NCI-H1105 (cell line): Measurements from ENCODE around the gene LOC101059915.

Experiments
- DNase-seq: peaks from one replicate; lab custom pipeline; 2025; lab: John Stamatoyannopoulos, UW

Gene LOC101059915

GRCh38 chrX:71667328-71668247, at the start of gene LOC101059915:
Gene LOC101059915 (plus strand): TSS chrX:71667546.
- no peak for DNase-seq

- DNase-seq: no peak
These were observed 49.6 kb upstream of the LOC101059915 start for GRCh38 chrX:71617742-71618141.

GRCh38 chrX:71618303-71618721, 49.0 kb upstream of the LOC101059915 start, which contains the start of gene CXCR3:
Gene CXCR3 (minus strand): TSS chrX:71618511. CDS start chrX:71618449, 62 bp downstream.
- no peak for DNase-seq

GRCh38 chrX:71618787-71619186, 48.6 kb upstream of the LOC101059915 start:
- no peak for DNase-seq

- no peak for DNase-seq
These were observed 48.2 kb upstream of the LOC101059915 start for GRCh38 chrX:71619193-71619592.

- DNase-seq: no peak
These were observed 47.4 kb upstream of the LOC101059915 start for GRCh38 chrX:71619986-71620385.

- no peak for DNase-seq
These were observed 45.7 kb upstream of the LOC101059915 start for GRCh38 chrX:71621603-71622002.

- no peak for DNase-seq
These were observed 45.2 kb upstream of the LOC101059915 start for GRCh38 chrX:71622032-71622575.

GRCh38 chrX:71622576-71623450, 44.5 kb upstream of the LOC101059915 start:
- DNase-seq: no peak

GRCh38 chrX:71623714-71624113, 43.6 kb upstream of the LOC101059915 start:
- DNase-seq: no peak

GRCh38 chrX:71625471-71625870, 41.9 kb upstream of the LOC101059915 start:
- DNase-seq: no peak

GRCh38 chrX:71626576-71626975, 40.8 kb upstream of the LOC101059915 start:
- DNase-seq: no peak

GRCh38 chrX:71627588-71628404, 39.5 kb upstream of the LOC101059915 start:
- no peak for DNase-seq

GRCh38 chrX:71629467-71629866, 37.9 kb upstream of the LOC101059915 start:
- DNase-seq: no peak

GRCh38 chrX:71632923-71633657, 34.3 kb upstream of the LOC101059915 start:
- peak; percentile 64 for DNase-seq

GRCh38 chrX:71634366-71634765, 33.0 kb upstream of the LOC101059915 start:
- no peak for DNase-seq

- no peak for DNase-seq
These were observed 30.7 kb upstream of the LOC101059915 start for GRCh38 chrX:71636438-71637252.

GRCh38 chrX:71637253-71637618, 30.1 kb upstream of the LOC101059915 start:
- DNase-seq: no peak

- no peak for DNase-seq
These were observed 29.5 kb upstream of the LOC101059915 start for GRCh38 chrX:71637848-71638247.

- DNase-seq: no peak
These were observed 28.9 kb upstream of the LOC101059915 start for GRCh38 chrX:71638409-71638808.
